Smooth muscle cell (in vitro differentiated cells): Measurements from ENCODE around the gene ZP3. TPM values are rescaled to one million over a fixed set of nuclear protein-coding genes. Genes with fewer than 3 reads are reported as not detected.
"Not testable (repeated sequence)": the region's sequence is repeated elsewhere in the genome, so short reads cannot be mapped to it uniquely, and the experiment has no call there.

Experiments
- DNase-seq: peaks from one replicate; lab custom pipeline; 2025; ENCODE audit not compliant: unreplicated experiment; lab: John Stamatoyannopoulos, UW
- H2AFZ ChIP-seq: fragments of 200-600 bp; sonication (generic); 2 replicates; pipeline ENCODE4 v1.6.0; 2016; ENCODE audit warnings: antibody characterized with exemption, low read depth, mild to moderate bottlenecking
- H3F3A ChIP-seq: fragments of 200-600 bp; sonication (generic); 2 replicates; pipeline ENCODE4 v1.6.0; 2017; ENCODE audit warnings: antibody characterized with exemption, low read depth
- H3K27ac ChIP-seq: fragments of 200-600 bp; sonication (generic); 2 replicates; pipeline ENCODE4 v1.5.1; 2016; ENCODE audit warnings: low read depth, mild to moderate bottlenecking
- H3K27me3 ChIP-seq: fragments of 200-600 bp; sonication (generic); 2 replicates; pipeline ENCODE4 v1.6.1; 2016; ENCODE audit warnings: low read depth, mild to moderate bottlenecking
- H3K36me3 ChIP-seq: fragments of 200-600 bp; sonication (generic); 2 replicates; pipeline ENCODE4 v1.5.1; 2016; ENCODE audit warnings: low read depth
- H3K4me1 ChIP-seq: fragments of 200-600 bp; sonication (generic); 2 replicates; pipeline ENCODE4 v1.5.1; 2016; ENCODE audit warnings: low read depth
- H3K4me2 ChIP-seq: fragments of 200-600 bp; sonication (generic); 2 replicates; pipeline ENCODE4 v1.6.0; 2016; ENCODE audit warnings: mild to moderate bottlenecking
- H3K4me3 ChIP-seq: fragments of 200-600 bp; sonication (generic); 2 replicates; pipeline ENCODE4 v1.5.1; 2016; ENCODE audit warnings: mild to moderate bottlenecking
- H3K79me2 ChIP-seq: fragments of 200-600 bp; sonication (generic); 2 replicates; pipeline ENCODE4 v1.6.0; 2016; ENCODE audit warnings: low read depth, mild to moderate bottlenecking
- H3K9ac ChIP-seq: fragments of 200-600 bp; sonication (generic); 2 replicates; pipeline ENCODE4 v1.6.0; 2016; ENCODE audit warnings: low read depth
- H3K9me3 ChIP-seq: fragments of 200-600 bp; sonication (generic); replicated peaks from 2 replicates; pipeline ENCODE4 v1.5.1; 2016; ENCODE audit warnings: low read depth
- H4K20me1 ChIP-seq: fragments of 200-600 bp; sonication (generic); 2 replicates; pipeline ENCODE4 v1.6.0; 2016; ENCODE audit warnings: low read depth
- WGBS: methylation state at CpG from one replicate; pipeline ENCODE4 v1.1.7; 2016; ENCODE audit warnings: low lambda C conversion rate; 5-methylcytosine and 5-hydroxymethylcytosine counted together
- polyA plus RNA-seq: library from polyadenylated mRNA; unstranded; fragments of >200 nt; fragmentation: Nextera tagmentation; extraction: Ambion mirVana; gene quantifications from 2 replicates; pipeline ENCODE4 v1.2.1, GENCODE V29; 2016
- total RNA-seq: library from RNA; depleted of rRNA; stranded (reverse); fragments of >200 nt; gene quantifications from 2 replicates; pipeline ENCODE4 v1.2.3, GENCODE V29; 2014
- TF ChIP-seq, protein P1 (sequence below): fragments of 200-600 bp; sonication (generic); IDR thresholded peaks from 2 replicates; pipeline ENCODE4 v1.5.1; 2017; ENCODE audit warnings: borderline replicate concordance, mild to moderate bottlenecking, antibody characterized with exemption; ENCODE audit not compliant: insufficient read depth, poor library complexity, severe bottlenecking

The ZP3 gene
- total and polyA plus RNA-seq, 2 experiments from 2014 or later, result 1.3 to 1.6 TPM

DNA sequence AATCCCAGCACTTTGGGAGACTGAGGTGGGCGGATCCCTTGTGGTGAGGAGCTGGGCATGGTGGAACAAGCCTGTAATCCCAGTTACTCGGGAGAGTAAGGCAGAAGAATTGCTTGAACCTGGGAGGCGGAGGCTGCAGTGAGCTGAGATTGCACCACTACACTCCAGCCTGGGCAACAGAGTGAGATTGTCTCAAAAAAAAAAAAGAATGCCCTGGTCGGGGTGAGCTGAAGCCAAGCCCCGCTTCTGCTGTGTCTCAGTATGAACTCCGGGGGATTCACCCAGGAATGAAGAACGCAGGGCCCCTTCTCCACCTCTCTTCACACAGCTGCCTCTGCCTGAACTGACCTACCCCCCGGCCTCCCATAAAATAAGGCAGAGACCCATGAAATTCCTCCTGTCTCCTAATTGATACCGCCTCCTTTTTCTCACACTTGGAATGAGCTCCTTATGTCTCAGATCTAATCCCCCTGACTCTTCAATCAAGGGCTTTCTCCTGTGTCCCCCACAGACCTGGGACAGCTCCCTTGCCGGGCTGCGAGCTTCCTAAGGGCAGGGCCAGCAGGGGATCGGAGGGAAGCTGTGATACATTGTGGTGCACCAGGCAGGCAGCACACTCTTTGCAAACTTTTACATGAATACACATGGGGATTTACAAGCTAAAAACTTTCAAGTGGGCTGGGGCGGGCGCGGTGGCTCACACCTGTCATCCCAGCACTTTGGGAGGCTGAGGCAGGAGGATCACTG lies 911 bp upstream of the ZP3 start:
- peak overlapping the region; percentile 17 for H3K9ac ChIP-seq
- H3K4me3 ChIP-seq, result no peak overlapping the region
- 61% methylated on average over 15 of the region's 15 CpGs for WGBS
- H3K9me3 ChIP-seq, result no peaks in the 10 kb centered on the region
- H3K79me2 ChIP-seq, result no peaks in the 10 kb centered on the region
- H3K27ac ChIP-seq, result peak overlapping the region; percentile 68
- peaks cover 7% of the 10 kb centered on the region for H3K4me1 ChIP-seq
- peak overlapping the region; percentile 5 for H3K4me2 ChIP-seq
- TF ChIP-seq, protein P1, sequence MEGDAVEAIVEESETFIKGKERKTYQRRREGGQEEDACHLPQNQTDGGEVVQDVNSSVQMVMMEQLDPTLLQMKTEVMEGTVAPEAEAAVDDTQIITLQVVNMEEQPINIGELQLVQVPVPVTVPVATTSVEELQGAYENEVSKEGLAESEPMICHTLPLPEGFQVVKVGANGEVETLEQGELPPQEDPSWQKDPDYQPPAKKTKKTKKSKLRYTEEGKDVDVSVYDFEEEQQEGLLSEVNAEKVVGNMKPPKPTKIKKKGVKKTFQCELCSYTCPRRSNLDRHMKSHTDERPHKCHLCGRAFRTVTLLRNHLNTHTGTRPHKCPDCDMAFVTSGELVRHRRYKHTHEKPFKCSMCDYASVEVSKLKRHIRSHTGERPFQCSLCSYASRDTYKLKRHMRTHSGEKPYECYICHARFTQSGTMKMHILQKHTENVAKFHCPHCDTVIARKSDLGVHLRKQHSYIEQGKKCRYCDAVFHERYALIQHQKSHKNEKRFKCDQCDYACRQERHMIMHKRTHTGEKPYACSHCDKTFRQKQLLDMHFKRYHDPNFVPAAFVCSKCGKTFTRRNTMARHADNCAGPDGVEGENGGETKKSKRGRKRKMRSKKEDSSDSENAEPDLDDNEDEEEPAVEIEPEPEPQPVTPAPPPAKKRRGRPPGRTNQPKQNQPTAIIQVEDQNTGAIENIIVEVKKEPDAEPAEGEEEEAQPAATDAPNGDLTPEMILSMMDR, result no peak
- DNase-seq, result no peak
- no peaks in the 10 kb centered on the region for H3K36me3 ChIP-seq
- H4K20me1 ChIP-seq, result no peaks in the 10 kb centered on the region
- H3F3A ChIP-seq, result no peaks in the 10 kb centered on the region
- H2AFZ ChIP-seq, result no peak overlapping the region
- H3K27me3 ChIP-seq, result no peaks in the 10 kb centered on the region

DNA sequence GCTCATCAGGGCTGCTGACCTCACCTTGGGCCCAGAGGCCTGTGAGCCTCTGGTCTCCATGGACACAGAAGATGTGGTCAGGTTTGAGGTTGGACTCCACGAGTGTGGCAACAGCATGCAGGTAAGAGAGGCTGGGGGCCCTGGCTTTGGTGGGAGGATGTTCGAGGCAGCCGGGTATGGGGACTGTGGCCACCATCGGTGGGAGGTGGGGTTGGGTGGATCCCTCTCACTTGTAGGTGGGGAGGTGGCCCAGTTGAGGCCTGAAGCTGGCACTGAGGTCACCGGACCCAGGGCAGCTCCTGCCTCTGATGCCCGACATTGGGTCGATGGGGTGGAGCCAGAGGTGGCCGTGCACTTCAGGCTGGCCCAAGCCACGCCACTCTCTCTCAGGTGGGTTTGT lies 406 bp downstream of the ZP3 start:
- Histone ChIP-seq H3K4me2 (no peak overlapping the region), H3K9ac (no peak overlapping the region), H3K79me2 (no peaks in the 10 kb centered on the region), H3K36me3 (no peaks in the 10 kb centered on the region), H3K4me3 (no peak overlapping the region), H2AFZ (no peak overlapping the region), H3K27me3 (no peaks in the 10 kb centered on the region), H3K9me3 (no peaks in the 10 kb centered on the region), H3F3A (no peaks in the 10 kb centered on the region), H3K27ac (no peak overlapping the region), H4K20me1 (no peaks in the 10 kb centered on the region), H3K4me1 (peaks cover 7% of the 10 kb centered on the region)
- no peak for DNase-seq
- 96% methylated on average over 9 of the region's 9 CpGs for WGBS
- TF ChIP-seq, protein P1, result no peak

DNA sequence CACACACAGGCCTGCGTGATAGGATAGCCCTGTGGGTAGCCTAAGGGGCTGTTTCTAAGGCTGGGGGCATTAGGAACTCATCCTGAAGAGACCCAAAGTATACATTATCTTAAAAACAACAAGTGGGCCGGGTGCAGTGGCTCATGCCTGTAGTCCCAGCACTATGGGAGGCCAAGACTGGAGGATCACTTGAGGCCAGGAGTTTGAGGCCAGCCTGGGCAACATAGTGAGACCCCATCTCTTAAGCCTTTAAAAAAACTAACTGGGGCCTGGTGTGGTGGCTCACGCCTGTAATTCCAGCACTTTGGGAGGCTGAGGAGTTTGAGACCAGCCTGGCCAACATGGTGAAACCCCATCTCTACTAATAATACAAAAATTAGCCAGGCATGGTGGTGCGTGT lies 808 bp downstream of the ZP3 start:
- H3K27ac ChIP-seq, H4K20me1 ChIP-seq, H3K4me2 ChIP-seq, H2AFZ ChIP-seq, H3K4me1 ChIP-seq, H3F3A ChIP-seq, H3K4me3 ChIP-seq, H3K36me3 ChIP-seq, H3K9me3 ChIP-seq, DNase-seq, H3K79me2 ChIP-seq, H3K27me3 ChIP-seq, H3K9ac ChIP-seq: not testable (repeated sequence)
- WGBS, result 95% methylated on average over 4 of the region's 4 CpGs

DNA sequence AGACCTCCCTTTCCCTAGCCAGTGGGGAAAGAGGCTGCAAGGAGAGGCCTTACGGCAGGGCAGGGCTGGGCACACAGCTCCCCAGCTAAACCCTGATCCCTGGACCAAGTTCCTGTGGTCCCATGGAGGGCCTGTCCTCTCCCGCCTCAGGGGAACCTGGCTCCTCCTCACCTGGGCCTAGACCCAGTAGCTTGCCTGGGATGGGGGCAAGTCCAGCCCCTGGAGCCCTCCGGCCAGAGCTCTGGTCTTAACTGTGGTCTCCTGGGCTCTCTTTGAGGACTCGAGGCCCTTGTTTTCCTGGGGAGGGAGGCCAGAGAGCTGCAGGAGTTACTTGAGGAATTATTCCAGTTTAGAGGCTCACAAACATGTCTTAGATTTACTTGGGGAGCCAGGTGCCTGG lies 1.5 kb downstream of the ZP3 start:
- peaks cover 7% of the 10 kb centered on the region for H3K4me1 ChIP-seq
- TF ChIP-seq, protein P1, result no peak
- no peak overlapping the region for H2AFZ ChIP-seq
- H4K20me1 ChIP-seq, result no peaks in the 10 kb centered on the region
- no peak for DNase-seq
- H3F3A ChIP-seq, result no peaks in the 10 kb centered on the region
- no peak overlapping the region for H3K4me2 ChIP-seq
- no peak overlapping the region for H3K9ac ChIP-seq
- no peaks in the 10 kb centered on the region for H3K36me3 ChIP-seq
- no peaks in the 10 kb centered on the region for H3K9me3 ChIP-seq
- H3K79me2 ChIP-seq, result no peaks in the 10 kb centered on the region
- 92% methylated on average over 4 of the region's 4 CpGs for WGBS
- no peak overlapping the region for H3K4me3 ChIP-seq
- H3K27ac ChIP-seq, result no peak overlapping the region
- H3K27me3 ChIP-seq, result no peaks in the 10 kb centered on the region
